ENCODE data around the gene LCLAT1. TPM values are rescaled to one million over a fixed set of nuclear protein-coding genes. Genes with fewer than 3 reads are reported as not detected.

The LCLAT1 gene
- total RNA-seq, 1 donor from 2014 or later: 13.0 TPM

- Histone ChIP-seq H3K4me3 (no peak overlapping the region), H3K4me1 (no peaks in the 10 kb centered on the region), H3K36me3 (no peaks in the 10 kb centered on the region), H3K9me3 (no peaks in the 10 kb centered on the region), H3K27ac (no peak overlapping the region), H3K27me3 (ENCODE audit: low read depth) (no peaks in the 10 kb centered on the region)
- intact Hi-C loops (cut with DNase I): no loop called here
- DNase-seq: no peak
- TF ChIP-seq CTCF (IDR thresholded peaks at IDR 0.05): no peak
- no peak for ATAC-seq
Observed at GRCh38 chr2:30591186-30591585, 144.1 kb downstream of the LCLAT1 start.

GRCh38 chr2:30601375-30601774 lies 154.3 kb downstream of the LCLAT1 start:
- H3K36me3 ChIP-seq: no peaks in the 10 kb centered on the region
- DNase-seq: no peak
- no peaks in the 10 kb centered on the region for H3K4me1 ChIP-seq
- no peak overlapping the region for H3K27ac ChIP-seq
- TF ChIP-seq CTCF (IDR thresholded peaks at IDR 0.05): no peak
- ATAC-seq: no peak
- H3K9me3 ChIP-seq: peaks cover 4% of the 10 kb centered on the region
- H3K27me3 ChIP-seq (ENCODE audit: low read depth): no peaks in the 10 kb centered on the region
- intact Hi-C loops (cut with DNase I): no loop called here
- no peak overlapping the region for H3K4me3 ChIP-seq

GRCh38 chr2:30605197-30605596 lies 158.2 kb downstream of the LCLAT1 start:
- no peak for TF ChIP-seq CTCF (IDR thresholded peaks at IDR 0.05)
- Histone ChIP-seq H3K4me3 (no peak overlapping the region), H3K9me3 (peaks cover 2% of the 10 kb centered on the region), H3K36me3 (no peaks in the 10 kb centered on the region), H3K27me3 (ENCODE audit: low read depth) (no peaks in the 10 kb centered on the region), H3K27ac (no peak overlapping the region), H3K4me1 (no peaks in the 10 kb centered on the region)
- no peak for ATAC-seq
- no peak for DNase-seq
- intact Hi-C loops (cut with DNase I): no loop called here

- DNase-seq: no peak
- no peaks in the 10 kb centered on the region for H3K36me3 ChIP-seq
- no peaks in the 10 kb centered on the region for H3K27me3 ChIP-seq (ENCODE audit: low read depth)
- peaks cover 7% of the 10 kb centered on the region for H3K4me1 ChIP-seq
- no peaks in the 10 kb centered on the region for H3K9me3 ChIP-seq
- H3K4me3 ChIP-seq: no peak overlapping the region
- no peak overlapping the region for H3K27ac ChIP-seq
- TF ChIP-seq CTCF (IDR thresholded peaks at IDR 0.05): no peak
- ATAC-seq: no peak
- intact Hi-C loops (cut with DNase I): no loop called here
Observed at GRCh38 chr2:30608643-30609042, 161.6 kb downstream of the LCLAT1 start.

GRCh38 chr2:30611583-30611982 lies 164.5 kb downstream of the LCLAT1 start:
- H3K4me3 ChIP-seq: no peak overlapping the region
- H3K36me3 ChIP-seq: no peaks in the 10 kb centered on the region
- no peak for DNase-seq
- ATAC-seq: peak; percentile 94 to 98
- TF ChIP-seq CTCF (IDR thresholded peaks at IDR 0.05): no peak
- no peak overlapping the region for H3K27ac ChIP-seq
- H3K9me3 ChIP-seq: no peaks in the 10 kb centered on the region
- H3K27me3 ChIP-seq (ENCODE audit: low read depth): no peaks in the 10 kb centered on the region
- peaks cover 7% of the 10 kb centered on the region for H3K4me1 ChIP-seq
- intact Hi-C loops (cut with DNase I): no loop called here

GRCh38 chr2:30612371-30612770 lies 165.3 kb downstream of the LCLAT1 start:
- Histone ChIP-seq H3K4me1 (peaks cover 7% of the 10 kb centered on the region), H3K9me3 (no peaks in the 10 kb centered on the region), H3K4me3 (no peak overlapping the region), H3K27ac (no peak overlapping the region), H3K27me3 (ENCODE audit: low read depth) (no peaks in the 10 kb centered on the region), H3K36me3 (no peaks in the 10 kb centered on the region)
- intact Hi-C loops (cut with DNase I): no loop called here
- ATAC-seq (peak; percentile 35 to 48), DNase-seq (no peak)
- TF ChIP-seq CTCF (IDR thresholded peaks at IDR 0.05): no peak
